H9 (cell line): ENCODE results near the gene PA2G4. TPM values are rescaled to one million over a fixed set of nuclear protein-coding genes. Genes with fewer than 3 reads are reported as not detected.

Experiments
- DNase-seq: peaks from one replicate; pipeline ENCODE4 v3.0.0-alpha.2; 2017
- H2AFZ ChIP-seq: one replicate; pipeline ENCODE4 v1.6.1; 2013; ENCODE audit warnings: mild to moderate bottlenecking, low read length, control low read depth, moderate library complexity
- H2AK5ac ChIP-seq: 2 replicates; pipeline ENCODE4 v1.6.1; 2013; ENCODE audit warnings: low read length, control low read depth, mixed read lengths; ENCODE audit not compliant: insufficient read length
- H2BK120ac ChIP-seq: one replicate; pipeline ENCODE4 v1.6.1; 2013; ENCODE audit warnings: low read depth, mild to moderate bottlenecking, low read length, control low read depth, inconsistent platforms; ENCODE audit not compliant: poor library complexity, severe bottlenecking
- H2BK12ac ChIP-seq: 2 replicates; pipeline ENCODE4 v1.6.1; 2013; ENCODE audit warnings: low read length, control low read depth, mixed read lengths, low read depth; ENCODE audit not compliant: insufficient read length
- H2BK15ac ChIP-seq: 2 replicates; pipeline ENCODE4 v1.6.1; 2013; ENCODE audit warnings: low read depth, low read length, control low read depth
- H2BK20ac ChIP-seq: one replicate; pipeline ENCODE4 v1.6.1; 2013; ENCODE audit warnings: low read depth, mild to moderate bottlenecking, low read length, control low read depth, inconsistent platforms; ENCODE audit not compliant: poor library complexity, severe bottlenecking
- H2BK5ac ChIP-seq: 2 replicates; pipeline ENCODE4 v1.6.1; 2013; ENCODE audit warnings: low read length, control low read depth, mixed read lengths; ENCODE audit not compliant: insufficient read length
- H3K14ac ChIP-seq: 2 replicates; pipeline ENCODE4 v1.6.1; 2013; ENCODE audit warnings: low read length, control low read depth; ENCODE audit not compliant: insufficient read depth
- H3K18ac ChIP-seq: 2 replicates; pipeline ENCODE4 v1.6.1; 2013; ENCODE audit warnings: low read depth, mild to moderate bottlenecking, mixed read lengths, low read length, control low read depth; ENCODE audit not compliant: insufficient read length
- H3K23ac ChIP-seq: 2 replicates; pipeline ENCODE4 v1.6.1; 2013; ENCODE audit warnings: low read length, control low read depth, mixed read lengths, low read depth; ENCODE audit not compliant: insufficient read length
- H3K23me2 ChIP-seq: 2 replicates; pipeline ENCODE4 v1.6.1; 2013; ENCODE audit warnings: low read depth, mild to moderate bottlenecking, mixed read lengths, low read length, control low read depth; ENCODE audit not compliant: insufficient read length, poor library complexity, severe bottlenecking
- H3K27ac ChIP-seq: 2 replicates; pipeline ENCODE4 v1.5.1; 2013; ENCODE audit warnings: low read length, control low read depth, mixed read lengths, low read depth; ENCODE audit not compliant: insufficient read length
- H3K27me3 ChIP-seq: 2 replicates; pipeline ENCODE4 v1.6.1; 2013; ENCODE audit warnings: low read length, control low read depth, inconsistent platforms; ENCODE audit not compliant: insufficient read depth
- H3K4ac ChIP-seq: 2 replicates; pipeline ENCODE4 v1.6.1; 2013; ENCODE audit warnings: low read depth, mild to moderate bottlenecking, control low read depth, inconsistent platforms, low read length, moderate library complexity
- H3K4me1 ChIP-seq: 2 replicates; pipeline ENCODE4 v1.6.1; 2013; ENCODE audit warnings: low read length, control low read depth, inconsistent platforms; ENCODE audit not compliant: insufficient read depth
- H3K4me2 ChIP-seq: 2 replicates; pipeline ENCODE4 v1.6.1; 2013; ENCODE audit warnings: low read length, control low read depth, mixed read lengths; ENCODE audit not compliant: insufficient read length, insufficient read depth
- H3K56ac ChIP-seq: 2 replicates; pipeline ENCODE4 v1.6.1; 2013; ENCODE audit warnings: low read depth, mild to moderate bottlenecking, mixed read lengths, low read length, control low read depth; ENCODE audit not compliant: insufficient read length
- H3K79me1 ChIP-seq: 2 replicates; pipeline ENCODE4 v1.6.1; 2013; ENCODE audit warnings: low read depth, mild to moderate bottlenecking, moderate library complexity, low read length, control low read depth, inconsistent platforms; ENCODE audit not compliant: insufficient read depth, poor library complexity, severe bottlenecking
- H3K79me2 ChIP-seq: 2 replicates; pipeline ENCODE4 v1.6.1; 2013; ENCODE audit warnings: low read length, control low read depth, inconsistent platforms; ENCODE audit not compliant: insufficient read depth
- H3K9ac ChIP-seq: 2 replicates; pipeline ENCODE4 v1.6.1; 2013; ENCODE audit warnings: low read length, control low read depth, mixed read lengths; ENCODE audit not compliant: insufficient read length; ENCODE audit errors: extremely low read depth
- H3K9me3 ChIP-seq: one replicate; pipeline ENCODE4 v1.6.1; 2013; ENCODE audit warnings: low read depth, low read length, inconsistent platforms; ENCODE audit not compliant: control insufficient read depth
- H3T11ph ChIP-seq: one replicate; pipeline ENCODE4 v1.6.1; 2013; ENCODE audit warnings: mild to moderate bottlenecking, low read length, control low read depth, inconsistent platforms
- H4K20me1 ChIP-seq: one replicate; pipeline ENCODE4 v1.6.1; 2013; ENCODE audit not compliant: control insufficient read depth, insufficient read length, insufficient read depth
- H4K5ac ChIP-seq: 2 replicates; pipeline ENCODE4 v1.6.1; 2013; ENCODE audit warnings: low read depth, mild to moderate bottlenecking, mixed read lengths, low read length, control low read depth; ENCODE audit not compliant: insufficient read length
- H4K8ac ChIP-seq: replicated peaks from 2 replicates; pipeline ENCODE4 v1.6.1; 2013; ENCODE audit warnings: low read length, control low read depth, mixed read lengths, low read depth; ENCODE audit not compliant: insufficient read length
- H4K91ac ChIP-seq: 2 replicates; pipeline ENCODE4 v1.6.1; 2013; ENCODE audit warnings: low read depth, mild to moderate bottlenecking, moderate library complexity, mixed read lengths, low read length, control low read depth; ENCODE audit not compliant: insufficient read length
- H3K27ac Mint-ChIP-seq, 3 experiments: 2 replicates in 2 of 3; 3 replicates in 1 of 3; pipeline ENCODE4 v1.8.0; 2020 to 2021; ENCODE audit warnings: mixed read lengths in 3 of 3, mild to moderate bottlenecking in 1 of 3, moderate library complexity in 1 of 3
- H3K27me3 Mint-ChIP-seq: 2 replicates; pipeline ENCODE4 v1.8.0; 2021; ENCODE audit warnings: low read depth, mild to moderate bottlenecking, moderate library complexity, mixed read lengths
- H3K36me3 Mint-ChIP-seq, 3 experiments: 2 replicates in 2 of 3; 3 replicates in 1 of 3; pipeline ENCODE4 v1.8.0; 2020 to 2021; ENCODE audit warnings: low read depth in 3 of 3, mixed read lengths in 3 of 3; ENCODE audit not compliant: insufficient read depth in 1 of 3
- H3K4me1 Mint-ChIP-seq, 2 experiments: 2 replicates each; pipeline ENCODE4 v1.8.0; 2020; ENCODE audit warnings: mixed read lengths in 2 of 2
- H3K4me3 Mint-ChIP-seq, 2 experiments: 2 replicates in 1 of 2; 3 replicates in 1 of 2; pipeline ENCODE4 v1.8.0; 2020 to 2021; ENCODE audit warnings: mild to moderate bottlenecking in 2 of 2, mixed read lengths in 2 of 2, moderate library complexity in 1 of 2
- H3K9me3 Mint-ChIP-seq, 2 experiments: 2 replicates in 1 of 2; 3 replicates in 1 of 2; pipeline ENCODE4 v1.8.0; 2020; ENCODE audit warnings: mild to moderate bottlenecking in 2 of 2, mixed read lengths in 2 of 2, moderate library complexity in 1 of 2
- WGBS: extraction: QIAGEN DNeasy Blood & Tissue Kit; methylation state at CpG from one replicate; pipeline ENCODE4 v1.1.7; 2013; ENCODE audit warnings: missing lambda C conversion rate, low lambda C conversion rate, mixed read lengths; ENCODE audit not compliant: insufficient read length; ENCODE audit errors: extremely low coverage; 5-methylcytosine and 5-hydroxymethylcytosine counted together
- total RNA-seq: library from RNA; stranded (reverse); gene quantifications from 2 replicates; pipeline ENCODE4 v1.2.1, GENCODE V29; 2021
- TF ChIP-seq, protein P1 (sequence below): fragments of 200-600 bp; sonication (generic); conservative IDR thresholded peaks from 3 replicates; pipeline ENCODE4 v1.8.0; 2021; ENCODE audit warnings: antibody characterized with exemption, mild to moderate bottlenecking

Gene PA2G4
- total RNA-seq, 1 experiment from 2014 or later = 248 TPM

DNA sequence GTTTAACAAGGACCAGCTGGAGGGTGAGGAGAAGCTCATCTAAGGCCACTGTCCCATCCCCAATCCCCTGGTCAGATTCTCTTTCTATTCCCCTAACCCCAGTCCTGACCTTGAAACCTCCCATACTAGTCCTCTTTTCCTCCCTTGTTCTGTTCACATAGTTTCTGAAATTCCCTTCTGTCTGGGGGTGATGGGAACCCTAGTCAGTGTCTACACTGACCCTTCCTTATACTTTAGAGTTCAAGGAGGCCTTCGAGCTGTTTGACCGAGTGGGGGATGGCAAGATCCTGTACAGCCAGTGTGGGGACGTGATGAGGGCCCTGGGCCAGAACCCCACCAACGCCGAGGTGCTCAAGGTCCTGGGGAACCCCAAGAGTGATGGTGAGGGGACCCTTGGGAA lies 50.5 kb downstream of the PA2G4 start:
- Mint-ChIP-seq H3K4me1 (peaks cover 34 to 45% of the 10 kb centered on the region in 2 experiments), H3K4me3 (peak overlapping the region; percentile 12 to 27; a peak in 1 of 5 replicates), H3K36me3 (peaks cover 28 to 36% (median 34%) of the 10 kb centered on the region in 3 experiments), H3K9me3 (peaks cover 0 to 4% of the 10 kb centered on the region in 2 experiments; a peak in 3 of 5 replicates), H3K27ac (peak overlapping the region in 1 of 3 experiments; percentile 30; a peak in 1 of 7 replicates), H3K27me3 (peaks cover 4% of the 10 kb centered on the region; the same call in 1 of the 2 replicates)
- WGBS = no CpG with 5 or more reads among the region's 5 CpGs
- Histone ChIP-seq H3K23me2 (peaks cover 25% of the 10 kb centered on the region), H3K9ac (no peak overlapping the region), H2BK120ac (no peak overlapping the region), H3K27me3 (no peaks in the 10 kb centered on the region), H2BK5ac (no peak overlapping the region), H3K23ac (no peak overlapping the region), H2BK12ac (no peak overlapping the region), H3K79me1 (peaks cover 1% of the 10 kb centered on the region), H2BK20ac (no peak overlapping the region), H4K5ac (no peak overlapping the region), H3T11ph (no peak overlapping the region), H3K79me2 (peaks cover 3% of the 10 kb centered on the region; the same call in 1 of the 2 replicates), H3K14ac (no peak overlapping the region), H4K91ac (no peak overlapping the region), H4K20me1 (no peaks in the 10 kb centered on the region), H3K4me1 (peaks cover 2% of the 10 kb centered on the region; the same call in 1 of the 2 replicates), H2AK5ac (no peak overlapping the region), H2AFZ (no peak overlapping the region), H3K56ac (no peak overlapping the region), H4K8ac (no peak overlapping the region), H3K4me2 (no peak overlapping the region), H3K9me3 (no peaks in the 10 kb centered on the region), H3K18ac (no peak overlapping the region), H3K27ac (no peak overlapping the region), H3K4ac (no peak overlapping the region), H2BK15ac (no peak overlapping the region)
- no peak for DNase-seq
- TF ChIP-seq, protein P1, sequence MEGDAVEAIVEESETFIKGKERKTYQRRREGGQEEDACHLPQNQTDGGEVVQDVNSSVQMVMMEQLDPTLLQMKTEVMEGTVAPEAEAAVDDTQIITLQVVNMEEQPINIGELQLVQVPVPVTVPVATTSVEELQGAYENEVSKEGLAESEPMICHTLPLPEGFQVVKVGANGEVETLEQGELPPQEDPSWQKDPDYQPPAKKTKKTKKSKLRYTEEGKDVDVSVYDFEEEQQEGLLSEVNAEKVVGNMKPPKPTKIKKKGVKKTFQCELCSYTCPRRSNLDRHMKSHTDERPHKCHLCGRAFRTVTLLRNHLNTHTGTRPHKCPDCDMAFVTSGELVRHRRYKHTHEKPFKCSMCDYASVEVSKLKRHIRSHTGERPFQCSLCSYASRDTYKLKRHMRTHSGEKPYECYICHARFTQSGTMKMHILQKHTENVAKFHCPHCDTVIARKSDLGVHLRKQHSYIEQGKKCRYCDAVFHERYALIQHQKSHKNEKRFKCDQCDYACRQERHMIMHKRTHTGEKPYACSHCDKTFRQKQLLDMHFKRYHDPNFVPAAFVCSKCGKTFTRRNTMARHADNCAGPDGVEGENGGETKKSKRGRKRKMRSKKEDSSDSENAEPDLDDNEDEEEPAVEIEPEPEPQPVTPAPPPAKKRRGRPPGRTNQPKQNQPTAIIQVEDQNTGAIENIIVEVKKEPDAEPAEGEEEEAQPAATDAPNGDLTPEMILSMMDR = no peak
